CD8-positive, alpha-beta memory T cell (primary cell): ENCODE data around the gene NEU1. TPM values are rescaled to one million over a fixed set of nuclear protein-coding genes. Genes with fewer than 3 reads are reported as not detected.
"Not testable (repeated sequence)": the region's sequence is repeated elsewhere in the genome, so short reads cannot be mapped to it uniquely, and the experiment has no call there.

Experiments used
- CTCF ChIA-PET: fragments of 350-600 bp; sonication (Branson Sonifier 250); formaldehyde crosslinking; loops from one replicate; lab custom pipeline; 2021; ENCODE audit warnings: antibody characterized with exemption; lab: Charles Lee
- POLR2A ChIA-PET: fragments of 350-600 bp; sonication (Branson Sonifier 250); formaldehyde crosslinking; loops from one replicate; lab custom pipeline; 2021; ENCODE audit warnings: antibody characterized with exemption; lab: Charles Lee
- DNase-seq, 5 donors: peaks; one replicate each; pipeline versions ENCODE4 v3.0.0 to v3.0.0-alpha.2; 2020 to 2022; ENCODE audit warnings: mixed read lengths in 1 of 5
- H3K27ac ChIP-seq: one replicate; pipeline ENCODE4 v1.7.0; 2013; ENCODE audit warnings: low read depth, mild to moderate bottlenecking, low read length, moderate library complexity
- H3K27me3 ChIP-seq: 2 replicates; pipeline ENCODE4 v1.7.0; 2013; ENCODE audit warnings: low read length, mild to moderate bottlenecking; ENCODE audit not compliant: insufficient read depth, poor library complexity, severe bottlenecking
- H3K36me3 ChIP-seq: 2 replicates; pipeline ENCODE4 v1.7.0; 2013; ENCODE audit warnings: mild to moderate bottlenecking, low read length, moderate library complexity; ENCODE audit not compliant: insufficient read depth
- H3K4me1 ChIP-seq: 2 replicates; pipeline ENCODE4 v1.7.0; 2013; ENCODE audit warnings: mild to moderate bottlenecking, low read length, moderate library complexity; ENCODE audit not compliant: insufficient read depth
- H3K4me3 ChIP-seq: 2 replicates; pipeline ENCODE4 v1.7.0; 2013; ENCODE audit warnings: mild to moderate bottlenecking, low read length
- H3K9me3 ChIP-seq: 2 replicates; pipeline ENCODE4 v1.7.0; 2013; ENCODE audit warnings: mild to moderate bottlenecking, low read length
- H3K27ac Mint-ChIP-seq, 8 donors: one replicate each; pipeline ENCODE4 v1.8.0; 2020 to 2021; ENCODE audit warnings: mixed read lengths in 8 of 8, mild to moderate bottlenecking in 6 of 8, inconsistent platforms in 3 of 8, moderate library complexity in 3 of 8
- H3K27me3 Mint-ChIP-seq, 2 donors: one replicate each; pipeline ENCODE4 v1.8.0; 2020 to 2021; ENCODE audit warnings: mixed read lengths in 2 of 2, mild to moderate bottlenecking in 1 of 2, moderate library complexity in 1 of 2
- H3K36me3 Mint-ChIP-seq, 3 donors: one replicate each; pipeline ENCODE4 v1.8.0; 2020 to 2021; ENCODE audit warnings: mixed read lengths in 3 of 3, inconsistent platforms in 1 of 3, mild to moderate bottlenecking in 1 of 3
- H3K4me1 Mint-ChIP-seq, 3 donors: one replicate each; pipeline ENCODE4 v1.8.0; 2020 to 2021; ENCODE audit warnings: mixed read lengths in 3 of 3, inconsistent platforms in 1 of 3, mild to moderate bottlenecking in 1 of 3
- H3K4me3 Mint-ChIP-seq, 7 donors: one replicate each; pipeline ENCODE4 v1.8.0; 2020 to 2021; ENCODE audit warnings: mixed read lengths in 7 of 7, mild to moderate bottlenecking in 6 of 7, moderate library complexity in 4 of 7, inconsistent platforms in 2 of 7
- H3K9me3 Mint-ChIP-seq, 5 donors: one replicate each; pipeline ENCODE4 v1.8.0; 2020 to 2022; ENCODE audit warnings: mixed read lengths in 5 of 5, mild to moderate bottlenecking in 3 of 5, moderate library complexity in 2 of 5, inconsistent platforms in 1 of 5
- polyA plus RNA-seq: library from polyadenylated mRNA; unstranded; fragments of 300-500 nt; fragmentation: Illumina TruSeq; gene quantifications from one replicate; pipeline ENCODE4 v1.2.3, GENCODE V29; 2021
- total RNA-seq, 2 experiments: library from RNA; stranded (reverse); gene quantifications; one replicate each; pipeline ENCODE4 v1.2.3, GENCODE V29; 2021

The NEU1 gene
- total and polyA plus RNA-seq, 3 experiments from 2014 or later, result 19.0 to 25.0 (median 19.4) TPM

GRCh38 chr6:31844507-31844906 lies 18.1 kb downstream of the NEU1 start:
- H3K27ac Mint-ChIP-seq, result peak overlapping the region in 2 of 8 donors; percentile 37 to 57
- Histone ChIP-seq H3K27me3 (no peaks in the 10 kb centered on the region), H3K4me3 (no peak overlapping the region), H3K4me1 (no peaks in the 10 kb centered on the region), H3K36me3 (peaks cover 5% of the 10 kb centered on the region), H3K27ac (no peak overlapping the region), H3K9me3 (no peaks in the 10 kb centered on the region)
- POLR2A ChIA-PET, result no interaction called here
- H3K36me3 Mint-ChIP-seq, result peaks cover 1 to 37% (median 3%) of the 10 kb centered on the region in 3 donors
- peaks cover 0 to 1% (median under 1%) of the 10 kb centered on the region in 3 donors for H3K4me1 Mint-ChIP-seq
- CTCF ChIA-PET, result no interaction called here
- DNase-seq, result no peak
- H3K27me3 Mint-ChIP-seq, result no peaks in the 10 kb centered on the region
- H3K4me3 Mint-ChIP-seq, result no peak overlapping the region
- no peaks in the 10 kb centered on the region for H3K9me3 Mint-ChIP-seq

GRCh38 chr6:31842053-31842452 lies 20.6 kb downstream of the NEU1 start:
- Mint-ChIP-seq H3K27me3 (no peaks in the 10 kb centered on the region), H3K4me1 (peaks cover 13 to 22% (median 16%) of the 10 kb centered on the region in 3 donors), H3K36me3 (peaks cover 10 to 59% (median 14%) of the 10 kb centered on the region in 3 donors), H3K4me3 (peak overlapping the region in 1 of 7 donors; percentile 10), H3K9me3 (no peaks in the 10 kb centered on the region), H3K27ac (peak overlapping the region in 2 of 8 donors; percentile 27 to 87)
- Histone ChIP-seq H3K27ac (no peak overlapping the region), H3K27me3 (no peaks in the 10 kb centered on the region), H3K4me1 (peaks cover 22% of the 10 kb centered on the region), H3K4me3 (no peak overlapping the region), H3K9me3 (no peaks in the 10 kb centered on the region), H3K36me3 (peaks cover 29% of the 10 kb centered on the region)
- ChIA-PET POLR2A (no interaction called here), CTCF (no interaction called here)
- DNase-seq, result no peak

GRCh38 chr6:31839779-31840126 lies 22.9 kb downstream of the NEU1 start:
- Mint-ChIP-seq H3K4me1 (peaks cover 33 to 42% (median 35%) of the 10 kb centered on the region in 3 donors), H3K27ac (peak overlapping the region in 3 of 8 donors; percentile 27 to 83 (median 66)), H3K36me3 (peaks cover 10 to 72% (median 14%) of the 10 kb centered on the region in 3 donors)
- DNase-seq, H3K9me3 Mint-ChIP-seq, H3K27ac ChIP-seq, H3K4me3 Mint-ChIP-seq, H3K9me3 ChIP-seq, H3K27me3 Mint-ChIP-seq, H3K27me3 ChIP-seq, H3K4me3 ChIP-seq, POLR2A ChIA-PET: not testable (repeated sequence)
- Histone ChIP-seq H3K36me3 (peaks cover 33% of the 10 kb centered on the region), H3K4me1 (peaks cover 34% of the 10 kb centered on the region)
- CTCF ChIA-PET, result interaction anchor here (1.2 to 2.8 kb wide), 3 partner anchors 24 to 110 kb away, joined by 3 to 9 read pairs (median 7); partner anchors contain the start of genes EHMT2 and NEU1

- Mint-ChIP-seq H3K27ac (peak overlapping the region in 7 of 8 donors; percentile 17 to 91 (median 76)), H3K4me3 (peak overlapping the region in 5 of 7 donors; percentile 12 to 54 (median 25)), H3K36me3 (peaks cover 10 to 75% (median 14%) of the 10 kb centered on the region in 3 donors), H3K9me3 (no peaks in the 10 kb centered on the region), H3K4me1 (peaks cover 38 to 49% (median 43%) of the 10 kb centered on the region in 3 donors), H3K27me3 (no peaks in the 10 kb centered on the region)
- Histone ChIP-seq H3K27me3 (no peaks in the 10 kb centered on the region), H3K36me3 (peaks cover 33% of the 10 kb centered on the region), H3K27ac (no peak overlapping the region), H3K4me3 (no peak overlapping the region), H3K4me1 (peaks cover 36% of the 10 kb centered on the region), H3K9me3 (no peaks in the 10 kb centered on the region)
- no peak for DNase-seq
- CTCF ChIA-PET, result interaction anchor here (1.2 to 2.8 kb wide), 4 partner anchors 24 to 150 kb away, joined by 3 to 9 read pairs (median 6); partner anchors contain the start of genes EHMT2 and NEU1
- POLR2A ChIA-PET, result no interaction called here
These were observed 23.7 kb downstream of the NEU1 start for GRCh38 chr6:31838968-31839367.

- Histone ChIP-seq H3K4me1 (peaks cover 43% of the 10 kb centered on the region), H3K36me3 (peaks cover 33% of the 10 kb centered on the region), H3K4me3 (peak overlapping the region; percentile 73), H3K27ac (peak overlapping the region; percentile 28)
- H3K27me3 Mint-ChIP-seq, DNase-seq, H3K27me3 ChIP-seq, H3K9me3 Mint-ChIP-seq, H3K9me3 ChIP-seq: not testable (repeated sequence)
- Mint-ChIP-seq H3K27ac (peak overlapping the region in 6 of 8 donors; percentile 98 to 100 (median 99)), H3K4me3 (peak overlapping the region in 5 of 7 donors; percentile 90 to 100 (median 98)), H3K4me1 (peaks cover 38 to 49% (median 43%) of the 10 kb centered on the region in 3 donors), H3K36me3 (peaks cover 10 to 75% (median 14%) of the 10 kb centered on the region in 3 donors)
- ChIA-PET POLR2A (interaction anchor here (0.7 to 1.4 kb wide), 3 partner anchors 25 to 108 kb away, joined by 3 to 6 read pairs (median 4); partner anchors contain the start of gene NEU1), CTCF (interaction anchor here (1.5 to 2.8 kb wide), 4 partner anchors 25 to 239 kb away, joined by 4 to 9 read pairs (median 6); partner anchors contain the start of gene NEU1)
These were observed 24.5 kb downstream of the NEU1 start for GRCh38 chr6:31838114-31838553.

- Histone ChIP-seq H3K36me3 (peaks cover 33% of the 10 kb centered on the region), H3K27ac (peak overlapping the region; percentile 94), H3K4me3 (peak overlapping the region; percentile 73), H3K9me3 (no peaks in the 10 kb centered on the region), H3K4me1 (peaks cover 43% of the 10 kb centered on the region), H3K27me3 (no peaks in the 10 kb centered on the region)
- DNase-seq, result no peak
- H3K27me3 Mint-ChIP-seq, result no peaks in the 10 kb centered on the region
- ChIA-PET CTCF (interaction anchor here (1.1 to 2.8 kb wide), 6 partner anchors 26 to 239 kb away, joined by 3 to 9 read pairs (median 4); partner anchors contain the start of gene NEU1), POLR2A (interaction anchor here (0.7 to 1.4 kb wide), 3 partner anchors 25 to 107 kb away, joined by 3 to 6 read pairs (median 4); partner anchors contain the start of gene NEU1)
- H3K4me3 Mint-ChIP-seq, result peak overlapping the region; percentile 89 to 100 (median 95)
- peak overlapping the region; percentile 61 to 100 (median 98) for H3K27ac Mint-ChIP-seq
- peaks cover 10 to 72% (median 14%) of the 10 kb centered on the region in 3 donors for H3K36me3 Mint-ChIP-seq
- H3K9me3 Mint-ChIP-seq, result no peaks in the 10 kb centered on the region
- peaks cover 38 to 49% (median 43%) of the 10 kb centered on the region in 3 donors for H3K4me1 Mint-ChIP-seq
These were observed 25.1 kb downstream of the NEU1 start for GRCh38 chr6:31837369-31838113.

- H3K4me3 Mint-ChIP-seq, result peak overlapping the region; percentile 89 to 100 (median 95)
- Histone ChIP-seq H3K9me3 (no peaks in the 10 kb centered on the region), H3K27me3 (no peaks in the 10 kb centered on the region), H3K27ac (peak overlapping the region; percentile 94), H3K4me1 (peaks cover 43% of the 10 kb centered on the region), H3K36me3 (peaks cover 33% of the 10 kb centered on the region), H3K4me3 (peak overlapping the region; percentile 73)
- ChIA-PET POLR2A (interaction anchor here (0.5 to 2.3 kb wide), 6 partner anchors 26 to 243 kb away, joined by 3 to 12 read pairs (median 4); partner anchors contain the start of genes EHMT2 and NEU1), CTCF (interaction anchor here (1.1 to 1.6 kb wide), 4 partner anchors 29 to 238 kb away, joined by 3 to 4 read pairs (median 4); no protein-coding TSS in a partner anchor)
- no peaks in the 10 kb centered on the region for H3K27me3 Mint-ChIP-seq
- H3K4me1 Mint-ChIP-seq, result peaks cover 38 to 49% (median 43%) of the 10 kb centered on the region in 3 donors
- H3K27ac Mint-ChIP-seq, result peak overlapping the region; percentile 61 to 100 (median 98)
- DNase-seq, result peak in 1 of 5 donors; percentile 23
- peaks cover 10 to 69% (median 14%) of the 10 kb centered on the region in 3 donors for H3K36me3 Mint-ChIP-seq
- no peaks in the 10 kb centered on the region for H3K9me3 Mint-ChIP-seq
These were observed 25.9 kb downstream of the NEU1 start for GRCh38 chr6:31836474-31837368.
